ENCODE results near the gene PHOX2B.

DNA sequence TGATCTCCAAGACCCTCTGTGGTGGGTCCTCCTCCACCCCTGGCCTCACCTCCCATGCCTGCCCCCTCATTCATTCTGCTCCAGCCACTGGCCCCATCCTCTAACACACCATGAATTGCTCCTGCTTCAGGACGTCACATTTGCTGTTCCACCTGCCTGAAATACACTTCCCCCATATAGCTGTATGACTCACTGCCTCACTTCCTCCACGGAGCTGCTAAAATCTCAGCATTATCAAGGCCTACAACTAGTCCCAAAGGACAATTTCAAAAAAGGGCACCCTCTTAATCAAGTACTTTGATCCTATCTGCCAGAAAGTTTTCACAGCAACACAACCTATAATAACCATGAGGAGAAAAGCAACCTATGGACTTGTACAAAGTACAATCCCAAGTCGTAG lies 43.6 kb upstream of the PHOX2B start:
- TF ChIP-seq, protein P1, sequence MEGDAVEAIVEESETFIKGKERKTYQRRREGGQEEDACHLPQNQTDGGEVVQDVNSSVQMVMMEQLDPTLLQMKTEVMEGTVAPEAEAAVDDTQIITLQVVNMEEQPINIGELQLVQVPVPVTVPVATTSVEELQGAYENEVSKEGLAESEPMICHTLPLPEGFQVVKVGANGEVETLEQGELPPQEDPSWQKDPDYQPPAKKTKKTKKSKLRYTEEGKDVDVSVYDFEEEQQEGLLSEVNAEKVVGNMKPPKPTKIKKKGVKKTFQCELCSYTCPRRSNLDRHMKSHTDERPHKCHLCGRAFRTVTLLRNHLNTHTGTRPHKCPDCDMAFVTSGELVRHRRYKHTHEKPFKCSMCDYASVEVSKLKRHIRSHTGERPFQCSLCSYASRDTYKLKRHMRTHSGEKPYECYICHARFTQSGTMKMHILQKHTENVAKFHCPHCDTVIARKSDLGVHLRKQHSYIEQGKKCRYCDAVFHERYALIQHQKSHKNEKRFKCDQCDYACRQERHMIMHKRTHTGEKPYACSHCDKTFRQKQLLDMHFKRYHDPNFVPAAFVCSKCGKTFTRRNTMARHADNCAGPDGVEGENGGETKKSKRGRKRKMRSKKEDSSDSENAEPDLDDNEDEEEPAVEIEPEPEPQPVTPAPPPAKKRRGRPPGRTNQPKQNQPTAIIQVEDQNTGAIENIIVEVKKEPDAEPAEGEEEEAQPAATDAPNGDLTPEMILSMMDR (IDR thresholded peaks at IDR 0.05; ENCODE audit: low read depth, low read length, poor library complexity, severe bottlenecking), result no peak
- no peak for TF ChIP-seq EZH2phosphoT487 (IDR thresholded peaks at IDR 0.05; ENCODE audit: borderline replicate concordance, low read length)
